Liver (tissue), 9 donors: ENCODE data around the gene PLAU. TPM values are rescaled to one million over a fixed set of nuclear protein-coding genes. Genes with fewer than 3 reads are reported as not detected.

Experiments
- DNase-seq: peaks from one replicate; pipeline ENCODE4 v3.0.0-alpha.2; 2017; ENCODE audit warnings: low spot score
- H3K27ac ChIP-seq, 2 donors: one replicate each; pipeline ENCODE4 v1.7.0; 2013; ENCODE audit warnings: inconsistent platforms in 2 of 2, low read length in 2 of 2, control low read depth in 1 of 2, low read depth in 1 of 2, mild to moderate bottlenecking in 1 of 2
- H3K27me3 ChIP-seq, 4 donors: one replicate each; pipeline versions ENCODE4 v1.6.1 to v1.7.0; 2013; ENCODE audit warnings: low read length in 3 of 4, inconsistent platforms in 1 of 4, mild to moderate bottlenecking in 1 of 4, moderate library complexity in 1 of 4; ENCODE audit not compliant: control insufficient read depth in 4 of 4, insufficient read depth in 4 of 4
- H3K36me3 ChIP-seq, 4 donors: one replicate each; pipeline versions ENCODE4 v1.6.1 to v1.7.0; 2013; ENCODE audit warnings: low read length in 3 of 4, mild to moderate bottlenecking in 3 of 4, low read depth in 1 of 4, moderate library complexity in 1 of 4; ENCODE audit not compliant: control insufficient read depth in 4 of 4, insufficient read depth in 3 of 4
- H3K4me1 ChIP-seq, 4 donors: one replicate each; pipeline versions ENCODE4 v1.6.1 to v1.7.0; 2013; ENCODE audit warnings: low read length in 3 of 4, mild to moderate bottlenecking in 3 of 4, moderate library complexity in 1 of 4; ENCODE audit not compliant: control insufficient read depth in 4 of 4, insufficient read depth in 4 of 4
- H3K4me3 ChIP-seq, 3 donors: one replicate each; pipeline versions ENCODE4 v1.6.1 to v1.7.0; 2013; ENCODE audit warnings: low read length in 3 of 3, control low read depth in 1 of 3, low read depth in 1 of 3, mild to moderate bottlenecking in 1 of 3
- H3K9ac ChIP-seq, 2 donors: one replicate each; pipeline ENCODE4 v1.7.0; 2013; ENCODE audit warnings: low read length in 2 of 2, mild to moderate bottlenecking in 2 of 2, moderate library complexity in 2 of 2, control low read depth in 1 of 2, low read depth in 1 of 2
- H3K9me3 ChIP-seq, 4 donors: one replicate each; pipeline versions ENCODE4 v1.6.1 to v1.7.0; 2013; ENCODE audit warnings: low read length in 3 of 4; ENCODE audit not compliant: control insufficient read depth in 4 of 4
- FOXA1 ChIP-seq: IDR thresholded peaks from 2 replicates; pipeline ENCODE4 v1.6.1; 2016; ENCODE audit warnings: antibody characterized with exemption
- FOXA2 ChIP-seq: IDR thresholded peaks from 2 replicates; pipeline ENCODE4 v1.6.1; 2016; ENCODE audit warnings: antibody characterized with exemption
- GABPA ChIP-seq, 2 donors: IDR thresholded peaks in 1 of 2; conservative IDR thresholded peaks in 1 of 2; 2 replicates each; pipeline ENCODE4 v1.6.1; 2016; ENCODE audit warnings: antibody characterized with exemption in 2 of 2, mild to moderate bottlenecking in 1 of 2, moderate library complexity in 1 of 2
- HNF4A ChIP-seq, 2 donors: conservative IDR thresholded peaks; 2 replicates each; pipeline ENCODE4 v1.6.1; 2016; ENCODE audit warnings: antibody characterized with exemption in 2 of 2, mild to moderate bottlenecking in 2 of 2
- JUND ChIP-seq, 2 donors: IDR thresholded peaks; 2 replicates each; pipeline ENCODE4 v1.6.1; 2016; ENCODE audit warnings: antibody characterized with exemption in 2 of 2
- NR2F2 ChIP-seq: IDR thresholded peaks from 2 replicates; pipeline ENCODE4 v1.6.1; 2016; ENCODE audit warnings: antibody characterized with exemption
- REST ChIP-seq: IDR thresholded peaks from 2 replicates; pipeline ENCODE4 v1.6.1; 2016; ENCODE audit warnings: antibody characterized with exemption, mild to moderate bottlenecking
- RXRA ChIP-seq, 2 donors: IDR thresholded peaks; 2 replicates each; pipeline ENCODE4 v1.6.1; 2017 to 2018; ENCODE audit warnings: antibody characterized with exemption in 2 of 2, mild to moderate bottlenecking in 1 of 2
- SP1 ChIP-seq: IDR thresholded peaks from 2 replicates; pipeline ENCODE4 v1.6.1; 2018; ENCODE audit warnings: antibody characterized with exemption, mild to moderate bottlenecking
- TAF1 ChIP-seq: conservative IDR thresholded peaks from 2 replicates; pipeline ENCODE4 v1.6.1; 2016; ENCODE audit warnings: antibody characterized with exemption, mild to moderate bottlenecking
- WGBS: extraction: QIAGEN DNeasy Blood & Tissue Kit; methylation state at CpG from one replicate; pipeline ENCODE4 v1.1.7; 2013; 5-methylcytosine and 5-hydroxymethylcytosine counted together
- polyA plus RNA-seq, 2 donors: library from polyadenylated mRNA; stranded (reverse) in 1 of 2; unstranded in 1 of 2; fragments of 200-250 nt in 1 of 2; fragments of >200 nt in 1 of 2; fragmentation: Nextera tagmentation in 1 of 2; extraction: Ambion mirVana in 1 of 2; gene quantifications; one replicate each; pipeline versions ENCODE4 v1.2.1 to v1.2.3, GENCODE V29; 2013 to 2015
- total RNA-seq, 2 donors: library from RNA; depleted of rRNA; stranded (reverse); fragments of >200 nt; gene quantifications; one replicate each; pipeline ENCODE4 v1.2.3, GENCODE V29; 2014
- donor health status: healthy.
- donor health status: healthy.
- donor health status: healthy.
- donor health status: healthy.
- donor health status: healthy.

The PLAU gene
- total and polyA plus RNA-seq, 4 donors: 0.40 to 1.0 (median 0.79) TPM

GRCh38 chr10:73955719-73956118 is 44.8 kb downstream of the PLAU start:
- WGBS: 98% methylated on average over 2 of the region's 2 CpGs
- Histone ChIP-seq H3K9me3 (no peaks in the 10 kb centered on the region), H3K27ac (no peak overlapping the region), H3K4me3 (no peak overlapping the region), H3K27me3 (no peaks in the 10 kb centered on the region), H3K36me3 (no peaks in the 10 kb centered on the region), H3K4me1 (peaks cover 0 to 6% (median 3%) of the 10 kb centered on the region in 4 donors), H3K9ac (no peak overlapping the region)
- TF ChIP-seq SP1 (no peak), REST (no peak)
- DNase-seq: no peak

DNA sequence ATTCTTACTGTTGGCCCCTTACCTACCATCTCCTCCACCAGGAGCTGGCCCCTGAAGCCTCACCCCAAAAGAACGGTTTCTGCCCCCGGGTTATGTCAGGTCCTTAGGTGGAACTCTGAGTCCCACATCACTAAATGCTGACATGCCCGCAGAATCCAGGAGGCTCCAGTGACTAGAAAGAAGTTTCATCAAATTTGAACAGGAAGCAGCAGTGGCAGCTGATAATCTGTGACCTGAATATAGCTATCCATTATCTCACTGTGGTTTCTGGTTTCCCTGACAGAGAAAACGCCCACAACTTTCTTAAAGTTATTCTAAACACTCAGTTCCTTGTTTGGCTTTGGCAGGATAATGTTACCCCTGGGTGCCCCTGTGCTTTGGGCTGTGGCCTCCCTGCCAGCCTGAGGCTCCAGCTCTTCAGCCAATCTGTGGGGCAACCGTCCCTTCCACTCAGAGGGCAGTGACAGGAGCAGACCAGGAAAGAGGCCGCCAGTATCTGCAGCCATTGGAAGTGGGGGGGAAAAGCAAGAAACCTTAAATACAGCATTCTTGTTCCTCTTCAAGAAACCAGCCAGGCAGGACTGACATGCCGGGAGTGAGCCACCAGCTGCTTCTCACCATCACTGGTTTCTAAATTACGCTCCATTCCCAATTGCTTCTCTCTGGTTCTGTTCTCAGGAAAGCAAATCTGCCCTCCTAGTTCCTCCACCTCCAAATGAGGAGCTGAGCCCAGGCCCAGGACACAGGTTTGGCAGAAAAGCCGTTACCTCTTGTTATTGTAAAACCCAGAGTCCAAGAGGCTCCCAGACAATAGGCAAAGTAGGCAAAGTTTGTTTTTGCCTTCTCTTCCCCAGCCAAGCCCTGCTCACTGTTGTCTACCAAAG is 45.8 kb downstream of the PLAU start:
- H3K9me3 ChIP-seq: no peaks in the 10 kb centered on the region
- H3K27me3 ChIP-seq: no peaks in the 10 kb centered on the region
- no peaks in the 10 kb centered on the region for H3K36me3 ChIP-seq
- H3K27ac ChIP-seq: peak overlapping the region; percentile 28 to 32
- peak overlapping the region in 1 of 2 donors; percentile 51 for H3K9ac ChIP-seq
- peaks cover 0 to 6% (median 3%) of the 10 kb centered on the region in 4 donors for H3K4me1 ChIP-seq
- DNase-seq: no peak
- TF ChIP-seq JUND (IDR thresholded peaks at IDR 0.05) (no peak), NR2F2 (peak; percentile 57)
- WGBS: 68% methylated on average over 9 of the region's 9 CpGs
- H3K4me3 ChIP-seq: no peak overlapping the region

GRCh38 chr10:73959484-73960243 is 48.7 kb downstream of the PLAU start:
- peaks cover 0 to 6% (median 3%) of the 10 kb centered on the region in 4 donors for H3K4me1 ChIP-seq
- no peaks in the 10 kb centered on the region for H3K27me3 ChIP-seq
- WGBS: 72% methylated on average over 6 of the region's 6 CpGs
- no peak overlapping the region for H3K27ac ChIP-seq
- H3K36me3 ChIP-seq: no peaks in the 10 kb centered on the region
- no peaks in the 10 kb centered on the region for H3K9me3 ChIP-seq
- no peak overlapping the region for H3K9ac ChIP-seq
- H3K4me3 ChIP-seq: no peak overlapping the region
- DNase-seq: no peak
- no peak for TF ChIP-seq TAF1
- peak; percentile 50 for TF ChIP-seq SP1
- TF ChIP-seq GABPA (IDR thresholded peaks at IDR 0.05 in 1 of 2, conservative IDR thresholded peaks at IDR 0.05 in 1 of 2): no peak
- no peak for TF ChIP-seq FOXA1
- no peak for TF ChIP-seq FOXA2
- TF ChIP-seq HNF4A (conservative IDR thresholded peaks at IDR 0.05): peak in 1 of 2 donors; percentile 10
- TF ChIP-seq RXRA (IDR thresholded peaks at IDR 0.05): peak in 1 of 2 donors; percentile 29
